Right cardiac atrium (tissue), 5 donors: ENCODE measurements around the gene OR6S1. TPM values are rescaled to one million over a fixed set of nuclear protein-coding genes. Genes with fewer than 3 reads are reported as not detected.
"Not testable (repeated sequence)": the region's sequence is repeated elsewhere in the genome, so short reads cannot be mapped to it uniquely, and the experiment has no call there.

ENCODE experiments used
- ATAC-seq, 2 donors: fragments of 200-7000 bp; cut with Tn5 transposase; one replicate each; pipeline versions ENCODE4 v1.8.0 to v1.9.1; 2020; ENCODE audit warnings: moderate library complexity in 2 of 2, mild to moderate bottlenecking in 1 of 2
- DNase-seq, 3 donors: peaks; one replicate each; pipeline ENCODE4 v3.0.0-alpha.2; 2020
- H3K27ac ChIP-seq: one replicate; pipeline ENCODE4 v1.5.1; 2013; ENCODE audit warnings: mild to moderate bottlenecking, low read length, control low read depth, moderate library complexity
- H3K27me3 ChIP-seq: one replicate; pipeline ENCODE4 v1.6.1; 2013; ENCODE audit not compliant: control insufficient read depth, insufficient read depth
- H3K4me1 ChIP-seq: one replicate; pipeline ENCODE4 v1.6.1; 2013; ENCODE audit warnings: low read length; ENCODE audit not compliant: control insufficient read depth, insufficient read depth
- H3K4me3 ChIP-seq: one replicate; pipeline ENCODE4 v1.5.1; 2013; ENCODE audit warnings: low read length, control low read depth
- H3K9me3 ChIP-seq: one replicate; pipeline ENCODE4 v1.6.1; 2013; ENCODE audit warnings: low read length; ENCODE audit not compliant: control insufficient read depth
- WGBS: extraction: QIAGEN DNeasy Blood & Tissue Kit; methylation state at CpG from one replicate; pipeline ENCODE4 v1.1.7; 2013; 5-methylcytosine and 5-hydroxymethylcytosine counted together
- intact Hi-C, 4 donors: fragments of 100-400 bp; cut with DNase I; formaldehyde crosslinking; loops; one replicate each; pipeline versions ENCODE4 v1.11.0 to v1.14.0; 2022 to 2023
- polyA plus RNA-seq: library from polyadenylated mRNA; stranded (reverse); fragments of 200-250 nt; gene quantifications from one replicate; pipeline ENCODE4 v1.2.3, GENCODE V29; 2013
- total RNA-seq, 4 donors: library from RNA; stranded (reverse); fragmentation: NEBNext Ultra II Directional; extraction: Animal tissue kit (Norgen Biotek cat#: 25700); gene quantifications; one replicate each; pipeline ENCODE4 v1.2.1, GENCODE V29; 2021
- donor health status: healthy with polysubstance abuse.
- donor health status: DM: no; HTN: yes; CAD: no.
- donor health status: DM: no; HTN: no; CAD: no.
- donor health status: DM: no; HTN: yes; CAD: no; lungs with severe emphysema.
- donor health status: DM: yes; HTN: yes; CAD: no.

The OR6S1 gene
- total and polyA plus RNA-seq, 5 donors = not detected

GRCh38 chr14:20652996-20653975, 11.8 kb upstream of the OR6S1 start:
- WGBS = 3% methylated on average over 39 of the region's 39 CpGs
- no peak for ATAC-seq
- Histone ChIP-seq H3K4me1 (no peaks in the 10 kb centered on the region), H3K9me3 (no peaks in the 10 kb centered on the region), H3K4me3 (no peak overlapping the region), H3K27ac (no peak overlapping the region), H3K27me3 (peaks cover 2% of the 10 kb centered on the region)
- intact Hi-C loops = no loop called here
- no peak for DNase-seq

- Histone ChIP-seq H3K27ac (no peak overlapping the region), H3K4me3 (no peak overlapping the region), H3K4me1 (no peaks in the 10 kb centered on the region), H3K9me3 (no peaks in the 10 kb centered on the region), H3K27me3 (no peaks in the 10 kb centered on the region)
- intact Hi-C loops = no loop called here
- 91% methylated on average over 1 of the region's 1 CpG for WGBS
- DNase-seq (no peak), ATAC-seq (no peak)
Observed at GRCh38 chr14:20645481-20645880, 4.0 kb upstream of the OR6S1 start.

- H3K27ac ChIP-seq = no peak overlapping the region
- H3K4me3 ChIP-seq = no peak overlapping the region
- no peak for DNase-seq
- no peaks in the 10 kb centered on the region for H3K27me3 ChIP-seq
- H3K9me3 ChIP-seq = no peaks in the 10 kb centered on the region
- ATAC-seq = no peak
- H3K4me1 ChIP-seq = no peaks in the 10 kb centered on the region
- 85% methylated on average over 2 of the region's 2 CpGs for WGBS
- intact Hi-C loops = no loop called here
Observed at GRCh38 chr14:20644520-20644919, 3.0 kb upstream of the OR6S1 start.

GRCh38 chr14:20642755-20643154, 1.3 kb upstream of the OR6S1 start:
- H3K4me3 ChIP-seq, H3K4me1 ChIP-seq, H3K27ac ChIP-seq, intact Hi-C loops, DNase-seq, ATAC-seq, H3K27me3 ChIP-seq, H3K9me3 ChIP-seq: not testable (repeated sequence)
- WGBS = 5% methylated on average over 3 of the region's 3 CpGs

- H3K27ac ChIP-seq = no peak overlapping the region
- DNase-seq (no peak), ATAC-seq (no peak)
- H3K9me3 ChIP-seq = no peaks in the 10 kb centered on the region
- H3K4me1 ChIP-seq = no peaks in the 10 kb centered on the region
- H3K4me3 ChIP-seq = no peak overlapping the region
- no peaks in the 10 kb centered on the region for H3K27me3 ChIP-seq
- 86% methylated on average over 7 of the region's 7 CpGs for WGBS
- intact Hi-C loops = no loop called here
Observed at GRCh38 chr14:20642182-20642581, 691 bp upstream of the OR6S1 start.

- intact Hi-C loops = loop anchor here in 1 of 4 donors (5.0 kb wide), 1 partner anchor 49 kb away; the partner anchor contains the start of gene RNASE4
- WGBS = 5% methylated on average over 45 of the region's 45 CpGs
- Histone ChIP-seq H3K4me1 (peaks cover 4% of the 10 kb centered on the region), H3K4me3 (peak overlapping the region; percentile 31), H3K27me3 (no peaks in the 10 kb centered on the region), H3K27ac (no peak overlapping the region), H3K9me3 (no peaks in the 10 kb centered on the region)
- DNase-seq (peak in 1 of 3 donors; percentile 43), ATAC-seq (peak; percentile 71 to 86)
Observed at GRCh38 chr14:20632831-20633691, 8.4 kb downstream of the OR6S1 start.

- ATAC-seq (peak in 1 of 2 donors; percentile 18), DNase-seq (no peak)
- H3K4me3 ChIP-seq = peak overlapping the region; percentile 31
- no peaks in the 10 kb centered on the region for H3K9me3 ChIP-seq
- H3K4me1 ChIP-seq = peaks cover 4% of the 10 kb centered on the region
- no peaks in the 10 kb centered on the region for H3K27me3 ChIP-seq
- H3K27ac ChIP-seq = no peak overlapping the region
- under 1% methylated on average over 19 of the region's 19 CpGs for WGBS
- intact Hi-C loops = loop anchor here in 1 of 4 donors (5.0 kb wide), 1 partner anchor 50 kb away; the partner anchor contains the start of gene RNASE4
Observed at GRCh38 chr14:20632448-20632830, 9.1 kb downstream of the OR6S1 start.

GRCh38 chr14:20631880-20632389, 9.6 kb downstream of the OR6S1 start:
- Histone ChIP-seq H3K27me3 (no peaks in the 10 kb centered on the region), H3K4me1 (peaks cover 4% of the 10 kb centered on the region), H3K4me3 (peak overlapping the region; percentile 31), H3K27ac (no peak overlapping the region), H3K9me3 (no peaks in the 10 kb centered on the region)
- intact Hi-C loops = loop anchor here in 1 of 4 donors (5.0 kb wide), 1 partner anchor 50 kb away; the partner anchor contains the start of gene RNASE4
- WGBS = 1% methylated on average over 18 of the region's 18 CpGs
- DNase-seq (peak; percentile 76 to 91 (median 89)), ATAC-seq (peak; percentile 86 to 88)

GRCh38 chr14:20631023-20631879, 10.2 kb downstream of the OR6S1 start:
- H3K9me3 ChIP-seq = no peaks in the 10 kb centered on the region
- 2% methylated on average over 19 of the region's 19 CpGs for WGBS
- no peak overlapping the region for H3K27ac ChIP-seq
- intact Hi-C loops = loop anchor here in 1 of 4 donors (5.0 kb wide), 1 partner anchor 51 kb away; the partner anchor contains the start of gene RNASE4
- ATAC-seq = peak; percentile 58 to 61
- H3K27me3 ChIP-seq = no peaks in the 10 kb centered on the region
- DNase-seq = peak in 1 of 3 donors; percentile 54
- peak overlapping the region; percentile 52 for H3K4me3 ChIP-seq
- H3K4me1 ChIP-seq = peaks cover 10% of the 10 kb centered on the region
